ENCODE measurements around the gene ARHGAP1.

ARHGAP1 gene

GRCh38 chr11:46680815-46681214 is 19.6 kb downstream of the ARHGAP1 start:
- no peak for DNase-seq (ENCODE audit: low read depth, low spot score)
- H3K27ac ChIP-seq = no peak overlapping the region
- H3K36me3 ChIP-seq (ENCODE audit: insufficient read depth, low read length) = peaks cover 6% of the 10 kb centered on the region; the same call in 1 of the 2 replicates
- TF ChIP-seq EZH2 (IDR thresholded peaks at IDR 0.05) (no peak), POLR2AphosphoS5 (IDR thresholded peaks at IDR 0.05; ENCODE audit: borderline replicate concordance, low read depth, low read length) (no peak), FOXP2 (optimal IDR thresholded peaks at IDR 0.05; ENCODE audit: control extremely low read depth, extremely low read length, insufficient read depth) (no peak)
- no peaks in the 10 kb centered on the region for H3K9me3 ChIP-seq (ENCODE audit: low read depth, low read length)
- no peak overlapping the region for H3K9ac ChIP-seq (ENCODE audit: insufficient read length)
- H3K4me3 ChIP-seq = no peak overlapping the region

- no peak overlapping the region for H3K9ac ChIP-seq (ENCODE audit: insufficient read length)
- H3K36me3 ChIP-seq (ENCODE audit: insufficient read depth, low read length) = peaks cover 6% of the 10 kb centered on the region; the same call in 1 of the 2 replicates
- H3K4me3 ChIP-seq = no peak overlapping the region
- H3K9me3 ChIP-seq (ENCODE audit: low read depth, low read length) = no peaks in the 10 kb centered on the region
- DNase-seq (ENCODE audit: low read depth, low spot score) = no peak
- no peak overlapping the region for H3K27ac ChIP-seq
- TF ChIP-seq EZH2 (IDR thresholded peaks at IDR 0.05) (no peak), FOXP2 (optimal IDR thresholded peaks at IDR 0.05; ENCODE audit: control extremely low read depth, extremely low read length, insufficient read depth) (no peak), POLR2AphosphoS5 (IDR thresholded peaks at IDR 0.05; ENCODE audit: borderline replicate concordance, low read depth, low read length) (no peak)
These were observed 20.2 kb downstream of the ARHGAP1 start for GRCh38 chr11:46680164-46680760.

- Histone ChIP-seq H3K27ac (no peak overlapping the region), H3K36me3 (ENCODE audit: insufficient read depth, low read length) (peaks cover 6% of the 10 kb centered on the region; the same call in 1 of the 2 replicates), H3K4me3 (no peak overlapping the region), H3K9me3 (ENCODE audit: low read depth, low read length) (no peaks in the 10 kb centered on the region), H3K9ac (ENCODE audit: insufficient read length) (no peak overlapping the region)
- DNase-seq (ENCODE audit: low read depth, low spot score) = no peak
- TF ChIP-seq EZH2 (IDR thresholded peaks at IDR 0.05) (no peak), POLR2AphosphoS5 (IDR thresholded peaks at IDR 0.05; ENCODE audit: borderline replicate concordance, low read depth, low read length) (no peak), FOXP2 (optimal IDR thresholded peaks at IDR 0.05; ENCODE audit: control extremely low read depth, extremely low read length, insufficient read depth) (no peak)
These were observed 20.9 kb downstream of the ARHGAP1 start for GRCh38 chr11:46679241-46680163.

GRCh38 chr11:46678741-46679130 is 21.7 kb downstream of the ARHGAP1 start:
- DNase-seq (ENCODE audit: low read depth, low spot score) = no peak
- TF ChIP-seq POLR2AphosphoS5 (IDR thresholded peaks at IDR 0.05; ENCODE audit: borderline replicate concordance, low read depth, low read length) (no peak), EZH2 (IDR thresholded peaks at IDR 0.05) (no peak), FOXP2 (optimal IDR thresholded peaks at IDR 0.05; ENCODE audit: control extremely low read depth, extremely low read length, insufficient read depth) (no peak)
- Histone ChIP-seq H3K9me3 (ENCODE audit: low read depth, low read length) (no peaks in the 10 kb centered on the region), H3K4me3 (no peak overlapping the region), H3K36me3 (ENCODE audit: insufficient read depth, low read length) (peaks cover 7% of the 10 kb centered on the region), H3K9ac (ENCODE audit: insufficient read length) (no peak overlapping the region), H3K27ac (no peak overlapping the region)

GRCh38 chr11:46677991-46678740 is 22.3 kb downstream of the ARHGAP1 start:
- Histone ChIP-seq H3K9ac (ENCODE audit: insufficient read length) (no peak overlapping the region), H3K9me3 (ENCODE audit: low read depth, low read length) (no peaks in the 10 kb centered on the region), H3K36me3 (ENCODE audit: insufficient read depth, low read length) (peaks cover 12% of the 10 kb centered on the region), H3K27ac (no peak overlapping the region), H3K4me3 (no peak overlapping the region)
- DNase-seq (ENCODE audit: low read depth, low spot score) = no peak
- TF ChIP-seq POLR2AphosphoS5 (IDR thresholded peaks at IDR 0.05; ENCODE audit: borderline replicate concordance, low read depth, low read length) (no peak), FOXP2 (optimal IDR thresholded peaks at IDR 0.05; ENCODE audit: control extremely low read depth, extremely low read length, insufficient read depth) (no peak), EZH2 (IDR thresholded peaks at IDR 0.05) (no peak)

GRCh38 chr11:46677169-46677568 is 23.2 kb downstream of the ARHGAP1 start:
- no peak for DNase-seq (ENCODE audit: low read depth, low spot score)
- Histone ChIP-seq H3K36me3 (ENCODE audit: insufficient read depth, low read length) (peaks cover 22% of the 10 kb centered on the region), H3K9ac (ENCODE audit: insufficient read length) (no peak overlapping the region), H3K4me3 (no peak overlapping the region), H3K27ac (no peak overlapping the region), H3K9me3 (ENCODE audit: low read depth, low read length) (no peaks in the 10 kb centered on the region)
- TF ChIP-seq POLR2AphosphoS5 (IDR thresholded peaks at IDR 0.05; ENCODE audit: borderline replicate concordance, low read depth, low read length) = no peak
- TF ChIP-seq EZH2 (IDR thresholded peaks at IDR 0.05) = no peak
- no peak for TF ChIP-seq FOXP2 (optimal IDR thresholded peaks at IDR 0.05; ENCODE audit: control extremely low read depth, extremely low read length, insufficient read depth)

- no peak overlapping the region for H3K27ac ChIP-seq
These were observed 23.8 kb downstream of the ARHGAP1 start for GRCh38 chr11:46676436-46677158.

More at GRCh38 chr11:46676436-46677158, 23.8 kb downstream of the ARHGAP1 start:
- H3K9me3 ChIP-seq (ENCODE audit: low read depth, low read length) = no peaks in the 10 kb centered on the region
- H3K36me3 ChIP-seq (ENCODE audit: insufficient read depth, low read length) = peaks cover 25% of the 10 kb centered on the region
- TF ChIP-seq POLR2AphosphoS5 (IDR thresholded peaks at IDR 0.05; ENCODE audit: borderline replicate concordance, low read depth, low read length) (no peak), EZH2 (IDR thresholded peaks at IDR 0.05) (no peak), FOXP2 (optimal IDR thresholded peaks at IDR 0.05; ENCODE audit: control extremely low read depth, extremely low read length, insufficient read depth) (no peak)
- H3K4me3 ChIP-seq = no peak overlapping the region
- no peak for DNase-seq (ENCODE audit: low read depth, low spot score)
- H3K9ac ChIP-seq (ENCODE audit: insufficient read length) = no peak overlapping the region

Measured in SK-N-MC (cell line).